K562 (cell line): ENCODE measurements around the gene PPP1CA. TPM values are rescaled to one million over a fixed set of nuclear protein-coding genes. Genes with fewer than 3 reads are reported as not detected.

Experiments used
- BCL6 ChIP-seq: fragments of 250-450 bp; sonication (Bioruptor Pico); IDR thresholded peaks from 2 replicates; pipeline ENCODE4 v1.4.0; 2020
- FOXP1 ChIP-seq: sonication (generic); formaldehyde crosslinking; IDR thresholded peaks from 2 replicates; pipeline ENCODE4 v1.8.0; 2022; ENCODE audit warnings: mild to moderate bottlenecking, missing genetic modification reagents
- HMGXB4 ChIP-seq: sonication (generic); formaldehyde crosslinking; IDR thresholded peaks from 2 replicates; pipeline ENCODE4 v1.8.1; 2023; ENCODE audit warnings: mild to moderate bottlenecking, missing genetic modification reagents
- MITF ChIP-seq: IDR thresholded peaks from 2 replicates; pipeline ENCODE4 v1.6.1; 2014; ENCODE audit warnings: antibody characterized with exemption
- NCOA2 ChIP-seq, 2 experiments: fragments of 450-650 bp; IDR thresholded peaks; 2 replicates each; pipeline ENCODE4 v1.6.1; 2018; ENCODE audit warnings: mild to moderate bottlenecking in 2 of 2, moderate library complexity in 1 of 2; ENCODE audit not compliant: partially characterized antibody in 2 of 2
- SMARCE1 ChIP-seq: fragments of 450-650 bp; IDR thresholded peaks from 2 replicates; pipeline ENCODE4 v1.7.1; 2016; ENCODE audit warnings: mild to moderate bottlenecking
- TCF15 ChIP-seq: fragments of 250-450 bp; sonication (Bioruptor Pico); IDR thresholded peaks from 2 replicates; pipeline ENCODE4 v1.8.0; 2022; ENCODE audit warnings: moderate library complexity, mild to moderate bottlenecking, inconsistent platforms
- TGIF2 ChIP-seq: sonication (generic); formaldehyde crosslinking; IDR thresholded peaks from 2 replicates; pipeline ENCODE4 v1.8.1; 2022; ENCODE audit warnings: mild to moderate bottlenecking, missing genetic modification reagents, moderate library complexity
- THRB ChIP-seq: fragments of 450-650 bp; formaldehyde crosslinking; conservative IDR thresholded peaks from 2 replicates; pipeline ENCODE4 v1.4.0; 2022; ENCODE audit warnings: mild to moderate bottlenecking, missing genetic modification characterization
- ZFP1 ChIP-seq: fragments of 450-650 bp; formaldehyde crosslinking; IDR thresholded peaks from 2 replicates; pipeline ENCODE4 v1.4.0; 2020; ENCODE audit warnings: mild to moderate bottlenecking, mixed read lengths
- ZNF224 ChIP-seq: sonication (generic); formaldehyde crosslinking; IDR thresholded peaks from 2 replicates; pipeline ENCODE4 v1.8.0; 2022; ENCODE audit warnings: mild to moderate bottlenecking, missing genetic modification reagents
- ZNF282 ChIP-seq: sonication (generic); formaldehyde crosslinking; IDR thresholded peaks from 2 replicates; pipeline ENCODE4 v1.8.1; 2023; ENCODE audit warnings: missing genetic modification reagents
- ZNF407 ChIP-seq: fragments of 450-650 bp; IDR thresholded peaks from 2 replicates; pipeline ENCODE4 v1.6.1; 2016; ENCODE audit warnings: low read depth
- ZNF696 ChIP-seq: fragments of 250-450 bp; sonication (Bioruptor Pico); conservative IDR thresholded peaks from 2 replicates; pipeline ENCODE4 v1.4.0; 2020; ENCODE audit warnings: mild to moderate bottlenecking, moderate library complexity
- polyA plus RNA-seq, 8 experiments: library from polyadenylated mRNA; depleted of rRNA in 4 of 8; stranded (reverse) in 5 of 8; unstranded in 3 of 8; fragments of >200 nt; fragmentation: Nextera tagmentation in 2 of 8; fragmentation: Illumina TruSeq in 1 of 8; extraction: Ambion mirVana in 2 of 8; extraction: Trizol in 1 of 8; gene quantifications; 2 replicates each; pipeline versions ENCODE4 v1.2.1 to v1.2.3, GENCODE V29; 2011 to 2014; ENCODE audit warnings: inconsistent platforms in 1 of 8, missing spikeins in 1 of 8
- total RNA-seq, 7 experiments: library from RNA; depleted of rRNA in 6 of 7; stranded (reverse); fragments of >200 nt in 6 of 7; fragmentation: Illumina TruSeq in 2 of 7; extraction: Trizol in 2 of 7; gene quantifications; 2 replicates each; pipeline versions ENCODE4 v1.2.1 to v1.2.3, GENCODE V29; 2011 to 2021; ENCODE audit warnings: low replicate concordance in 1 of 7

Gene PPP1CA
- total and polyA plus RNA-seq, 9 of the 15 experiments (the other 6 are each of a cell fraction or from before 2014, with no cell fraction given): 18.2 to 242 (median 188) TPM

GRCh38 chr11:67436459-67437081, 34.9 kb upstream of the PPP1CA start (continued):
- TF ChIP-seq FOXP1 (CRISPR knock-in tag) (no peak), ZNF407 (no peak), HMGXB4 (no peak), MITF (no peak), TGIF2 (CRISPR knock-in tag) (no peak), BCL6 (no peak), NCOA2 (IDR thresholded peaks at IDR 0.05; ENCODE audit: partially characterized antibody in 2 of 2) (no peak), ZNF224 (CRISPR knock-in tag) (no peak), ZFP1 (no peak), THRB (CRISPR knock-in tag) (peak; percentile 83), ZNF282 (CRISPR knock-in tag) (no peak), TCF15 (no peak), SMARCE1 (peak; percentile 49; the same call in 1 of the 2 replicates), ZNF696 (CRISPR knock-in tag) (no peak)
